Measurements from ENCODE around the gene EDNRA.

- no peak for TF ChIP-seq CTCF (IDR thresholded peaks at IDR 0.05)
- no peak for TF ChIP-seq POLR2A (IDR thresholded peaks at IDR 0.05)
- no peak for TF ChIP-seq POLR2AphosphoS5 (IDR thresholded peaks at IDR 0.05; ENCODE audit: insufficient read depth in 1 of 2, low read depth in 1 of 2)
These were observed 110.2 kb downstream of the EDNRA start for GRCh38 chr4:147591106-147591505.
